A673 (cell line): ENCODE data around the gene CGB3. TPM values are rescaled to one million over a fixed set of nuclear protein-coding genes. Genes with fewer than 3 reads are reported as not detected.
"Not testable (repeated sequence)": the region's sequence is repeated elsewhere in the genome, so short reads cannot be mapped to it uniquely, and the experiment has no call there.

Experiments used
- BruUV-seq: library from RNA; stranded (reverse); fragments of 400-500 nt; replicated peaks from 2 replicates; lab custom pipeline; 2021; lab: Mats Ljungman, UMichigan
- CTCF ChIA-PET: fragments of 300-600 bp; sonication (Branson Sonifier 250); formaldehyde crosslinking; loops from one replicate; lab custom pipeline; 2022; ENCODE audit warnings: antibody characterized with exemption; lab: Charles Lee
- POLR2A ChIA-PET: fragments of 300-600 bp; sonication (Branson Sonifier 250); formaldehyde crosslinking; loops from one replicate; lab custom pipeline; 2022; ENCODE audit warnings: antibody characterized with exemption; ENCODE audit not compliant: low non-redundant PET; lab: Charles Lee
- DNase-seq: peaks from one replicate; pipeline ENCODE4 v3.0.0-alpha.2; 2015; ENCODE audit warnings: low spot score
- H3K27ac ChIP-seq: fragments of 200-600 bp; sonication (generic); 2 replicates; pipeline ENCODE4 v1.5.1; 2016; ENCODE audit warnings: mixed run types, low read depth, mild to moderate bottlenecking, mixed read lengths, antibody characterized with exemption, low read length; ENCODE audit not compliant: poor library complexity, severe bottlenecking
- H3K27me3 ChIP-seq: fragments of 200-600 bp; sonication (generic); replicated peaks from 2 replicates; pipeline ENCODE4 v1.6.1; 2017; ENCODE audit warnings: mixed run types, low read depth, mild to moderate bottlenecking, mixed read lengths, antibody characterized with exemption, low read length; ENCODE audit not compliant: insufficient read depth, poor library complexity
- H3K36me3 ChIP-seq: fragments of 200-600 bp; sonication (generic); 2 replicates; pipeline ENCODE4 v1.6.1; 2016; ENCODE audit warnings: mixed run types, mild to moderate bottlenecking, mixed read lengths, antibody characterized with exemption, low read length; ENCODE audit not compliant: insufficient read depth, poor library complexity, severe bottlenecking
- H3K4me1 ChIP-seq: fragments of 200-600 bp; sonication (generic); 2 replicates; pipeline ENCODE4 v1.6.1; 2017; ENCODE audit warnings: mixed run types, mild to moderate bottlenecking, mixed read lengths, antibody characterized with exemption, low read length; ENCODE audit not compliant: insufficient read depth, poor library complexity, severe bottlenecking
- H3K4me3 ChIP-seq: fragments of 200-600 bp; sonication (generic); 2 replicates; pipeline ENCODE4 v1.5.1; 2016; ENCODE audit warnings: low read depth, mixed run types, mild to moderate bottlenecking, mixed read lengths, low read length; ENCODE audit not compliant: poor library complexity, severe bottlenecking
- H3K9me3 ChIP-seq: fragments of 200-600 bp; sonication (generic); 2 replicates; pipeline ENCODE4 v1.6.1; 2016; ENCODE audit warnings: mixed run types, low read depth, mild to moderate bottlenecking, mixed read lengths, antibody characterized with exemption, low read length; ENCODE audit not compliant: poor library complexity, severe bottlenecking
- EZH2 ChIP-seq: fragments of 200-600 bp; sonication (generic); IDR thresholded peaks from 2 replicates; pipeline ENCODE4 v1.6.1; 2017; ENCODE audit warnings: borderline replicate concordance, low read depth, mild to moderate bottlenecking, mixed read lengths, antibody characterized with exemption, low read length; ENCODE audit not compliant: poor library complexity, severe bottlenecking
- intact Hi-C: fragments of 100-400 bp; cut with micrococcal nuclease; formaldehyde crosslinking; loops from one replicate; pipeline ENCODE4 v1.10.0; 2022; ENCODE audit not compliant: unreplicated experiment
- total RNA-seq: library from RNA; stranded (reverse); gene quantifications from 2 replicates; pipeline ENCODE4 v1.2.3, GENCODE V29; 2021
- TF ChIP-seq, protein P1 (sequence below): fragments of 300-800, 200-600 bp; sonication (generic); conservative IDR thresholded peaks from 2 replicates; pipeline ENCODE4 v1.5.1; 2017; ENCODE audit warnings: low read depth, mild to moderate bottlenecking, antibody characterized with exemption, low read length, moderate library complexity, mixed read lengths

CGB3 gene
- total RNA-seq, 1 experiment from 2014 or later: not detected

- BruUV-seq: no TSS peak
- POLR2A ChIA-PET: interaction anchor here (0.5 kb wide), 1 partner anchor 173 kb away, joined by 8 read pairs; no protein-coding TSS in a partner anchor
- Histone ChIP-seq H3K27ac (no peak within 1 kb of the TSS), H3K4me1 (peaks cover 7% of the 10 kb centered on the region), H3K9me3 (no peaks in the 10 kb centered on the region), H3K27me3 (no peaks in the 10 kb centered on the region), H3K4me3 (peak within 1 kb of the TSS; percentile 55), H3K36me3 (no peaks in the 10 kb centered on the region)
- peak; percentile 50 for DNase-seq
- no peak for TF ChIP-seq EZH2
- TF ChIP-seq, protein P1, sequence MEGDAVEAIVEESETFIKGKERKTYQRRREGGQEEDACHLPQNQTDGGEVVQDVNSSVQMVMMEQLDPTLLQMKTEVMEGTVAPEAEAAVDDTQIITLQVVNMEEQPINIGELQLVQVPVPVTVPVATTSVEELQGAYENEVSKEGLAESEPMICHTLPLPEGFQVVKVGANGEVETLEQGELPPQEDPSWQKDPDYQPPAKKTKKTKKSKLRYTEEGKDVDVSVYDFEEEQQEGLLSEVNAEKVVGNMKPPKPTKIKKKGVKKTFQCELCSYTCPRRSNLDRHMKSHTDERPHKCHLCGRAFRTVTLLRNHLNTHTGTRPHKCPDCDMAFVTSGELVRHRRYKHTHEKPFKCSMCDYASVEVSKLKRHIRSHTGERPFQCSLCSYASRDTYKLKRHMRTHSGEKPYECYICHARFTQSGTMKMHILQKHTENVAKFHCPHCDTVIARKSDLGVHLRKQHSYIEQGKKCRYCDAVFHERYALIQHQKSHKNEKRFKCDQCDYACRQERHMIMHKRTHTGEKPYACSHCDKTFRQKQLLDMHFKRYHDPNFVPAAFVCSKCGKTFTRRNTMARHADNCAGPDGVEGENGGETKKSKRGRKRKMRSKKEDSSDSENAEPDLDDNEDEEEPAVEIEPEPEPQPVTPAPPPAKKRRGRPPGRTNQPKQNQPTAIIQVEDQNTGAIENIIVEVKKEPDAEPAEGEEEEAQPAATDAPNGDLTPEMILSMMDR: no peak
- intact Hi-C loops: no loop called here
- CTCF ChIA-PET: no interaction called here
Observed at GRCh38 chr19:49057636-49058234, 33.6 kb upstream of the CGB3 start, which contains the start of gene CGB7. Gene CGB7 (minus strand): TSS chr19:49057749. CDS start chr19:49055375, 2,374 bp downstream.

DNA sequence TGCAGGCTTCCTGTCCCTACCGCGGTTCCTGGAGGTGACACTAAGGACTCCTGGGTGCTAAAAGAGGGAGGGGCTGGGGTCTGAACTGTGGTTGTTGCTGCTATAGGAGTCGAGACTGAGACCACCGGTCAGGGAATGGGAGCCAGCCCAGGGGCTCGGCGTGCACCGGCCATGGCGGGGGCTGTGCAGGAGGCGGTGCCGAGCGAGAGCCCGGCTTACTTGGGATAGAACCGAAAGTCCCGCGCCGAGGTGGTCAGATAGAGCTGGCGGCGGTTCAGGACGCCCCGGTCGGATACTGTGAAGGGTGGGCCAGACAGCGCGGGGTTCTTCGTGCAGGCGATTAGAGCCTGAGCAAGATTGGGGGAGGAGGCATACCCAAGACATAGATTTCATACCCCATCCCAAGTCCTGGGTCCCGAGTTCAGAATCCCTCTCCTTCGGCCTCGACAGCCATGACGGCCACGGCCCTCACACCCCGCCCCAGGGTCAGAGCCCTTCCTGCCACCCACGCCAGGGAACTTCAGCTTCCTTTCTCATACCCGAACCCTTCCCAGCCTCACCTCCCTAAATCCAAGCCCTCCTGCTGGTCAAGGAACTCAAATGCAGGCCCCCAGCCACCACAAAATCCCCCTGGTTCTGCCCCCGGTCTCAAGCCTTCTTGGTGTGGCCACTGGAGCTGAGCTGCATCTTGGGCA, 32.9 kb upstream of the CGB3 start:
- H3K36me3 ChIP-seq, intact Hi-C loops, H3K9me3 ChIP-seq, DNase-seq, POLR2A ChIA-PET, H3K27ac ChIP-seq, H3K4me1 ChIP-seq, H3K27me3 ChIP-seq, BruUV-seq: not testable (repeated sequence)
- CTCF ChIA-PET: interaction anchor here (0.6 to 0.8 kb wide), 3 partner anchors 14 to 142 kb away, joined by 3 to 4 read pairs (median 3); partner anchors contain the start of gene RUVBL2
- H3K4me3 ChIP-seq: peak overlapping the region; percentile 55

- intact Hi-C loops: no loop called here
- DNase-seq: peak; percentile 63
- Histone ChIP-seq H3K9me3 (no peaks in the 10 kb centered on the region), H3K4me3 (peak overlapping the region; percentile 55), H3K27me3 (no peaks in the 10 kb centered on the region), H3K36me3 (no peaks in the 10 kb centered on the region), H3K4me1 (peaks cover 7% of the 10 kb centered on the region), H3K27ac (no peak overlapping the region)
- TF ChIP-seq, protein P1: peak; percentile 32; the same call in 1 of the 2 replicates
- no peak for TF ChIP-seq EZH2
- ChIA-PET POLR2A (no interaction called here), CTCF (interaction anchor here (0.6 to 0.8 kb wide), 4 partner anchors 14 to 1779 kb away, joined by 3 to 4 read pairs (median 3); partner anchors contain the start of gene RUVBL2)
- no TSS peak for BruUV-seq
Observed at GRCh38 chr19:49056101-49056901, 32.2 kb upstream of the CGB3 start.

GRCh38 chr19:49050376-49051033, 26.4 kb upstream of the CGB3 start:
- BruUV-seq, DNase-seq, CTCF ChIA-PET, H3K4me3 ChIP-seq, intact Hi-C loops, H3K9me3 ChIP-seq, H3K4me1 ChIP-seq, H3K27me3 ChIP-seq, POLR2A ChIA-PET, H3K36me3 ChIP-seq, H3K27ac ChIP-seq: not testable (repeated sequence)

GRCh38 chr19:49049834-49050233, 25.7 kb upstream of the CGB3 start:
- intact Hi-C loops, H3K27me3 ChIP-seq, H3K27ac ChIP-seq, BruUV-seq, H3K9me3 ChIP-seq, DNase-seq, H3K36me3 ChIP-seq, POLR2A ChIA-PET, CTCF ChIA-PET, H3K4me1 ChIP-seq, H3K4me3 ChIP-seq: not testable (repeated sequence)
